NOMO-1 treated with DMSO at 0.1 percent for 48 hours (cell line): Measurements from ENCODE around the gene ACACA.
"Not testable (repeated sequence)": the region's sequence is repeated elsewhere in the genome, so short reads cannot be mapped to it uniquely, and the experiment has no call there.

Experiments used
- DNase-seq: peaks from one replicate; lab custom pipeline; 2025; ENCODE audit not compliant: unreplicated experiment; lab: John Stamatoyannopoulos, UW

The ACACA gene

DNA sequence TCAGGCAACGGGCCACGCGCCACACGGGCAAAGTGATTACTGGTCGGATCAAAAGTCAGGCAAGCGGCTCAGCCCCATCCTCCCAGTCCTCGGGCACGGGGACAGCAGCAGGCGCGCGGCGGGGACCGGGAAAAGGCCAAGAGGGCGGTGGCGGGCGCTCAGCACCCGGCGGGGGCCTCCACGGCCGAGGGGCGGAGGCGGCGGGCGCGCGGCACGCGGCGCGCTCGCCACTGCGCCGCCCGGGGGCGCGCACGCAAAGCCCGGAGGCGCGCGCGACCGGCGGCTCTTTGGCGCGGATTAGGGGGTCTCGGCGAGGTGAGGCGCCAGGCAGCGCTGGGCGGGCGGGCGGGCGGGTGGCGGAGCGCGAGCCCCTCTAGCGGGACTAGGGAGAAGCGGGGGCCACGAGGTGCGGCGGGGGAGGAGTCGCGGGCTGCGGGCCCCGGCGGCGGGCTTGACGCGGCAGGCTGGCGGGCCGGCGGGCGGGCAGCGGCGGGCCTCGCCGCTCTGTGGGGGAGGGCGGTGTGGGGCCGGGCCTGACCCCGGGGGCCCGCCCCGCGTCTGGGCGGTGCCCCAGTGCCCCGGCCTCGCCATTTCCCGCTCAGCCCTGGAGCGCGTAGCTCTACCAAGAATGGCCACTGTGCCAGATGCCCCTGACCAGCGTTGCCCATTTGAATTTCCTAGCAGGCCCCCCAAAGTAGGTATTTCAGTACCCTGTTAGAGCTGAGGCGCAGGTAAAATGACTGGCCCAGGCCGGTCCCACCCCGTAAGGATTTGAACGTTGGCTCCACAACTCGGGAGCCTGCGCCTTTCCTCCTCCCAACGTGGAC lies at the start of gene ACACA, which contains the start of gene TADA2A:
Gene ACACA (minus strand): TSS at position 202 of the 827 bp plus-strand sequence. CDS start 537 bp downstream, outside the sequence.
Gene TADA2A (plus strand): TSS at position 252 of the 827 bp plus-strand sequence. CDS start 4,480 bp downstream, outside the sequence.
- peak; percentile 72 for DNase-seq

DNA sequence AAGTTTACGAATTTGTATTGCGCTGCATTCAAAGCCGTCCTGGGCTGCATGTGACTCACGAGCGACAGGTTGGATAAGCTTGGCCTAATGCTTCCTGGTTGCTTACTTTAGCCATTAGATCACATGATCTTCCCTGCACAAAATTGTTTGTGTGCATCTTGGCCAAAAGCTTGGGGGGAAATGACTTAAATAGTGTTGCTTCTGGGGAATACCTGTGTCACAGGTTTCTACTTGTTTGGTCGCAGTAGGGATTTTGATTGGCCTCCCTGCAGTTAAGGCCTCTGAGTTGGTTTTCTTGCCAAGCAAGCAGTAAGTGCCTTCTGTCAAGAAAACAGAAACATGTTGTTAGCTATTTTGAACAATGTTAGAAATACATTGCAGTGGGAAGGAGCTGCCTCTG lies 43.5 kb upstream of the ACACA start:
- no peak for DNase-seq

DNA sequence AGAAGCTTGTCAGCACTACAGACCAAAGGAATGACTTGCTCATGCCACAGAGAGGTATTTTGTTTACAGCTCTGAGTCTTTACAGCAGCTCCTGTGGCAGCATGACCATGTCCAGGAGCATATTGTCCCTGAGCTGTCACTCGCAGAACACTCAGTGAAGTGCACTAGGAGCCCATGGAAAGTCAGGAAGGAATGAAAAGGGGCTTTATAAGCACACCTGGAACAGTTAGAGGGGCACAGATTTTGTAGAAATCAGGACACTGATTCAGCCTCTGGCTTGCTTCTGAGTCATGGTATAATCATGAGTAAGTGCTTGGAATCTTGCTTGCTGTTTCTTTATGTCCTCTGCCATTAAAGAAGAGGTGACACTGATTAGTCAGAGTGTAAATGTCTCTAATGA lies 41.0 kb upstream of the ACACA start:
- no peak for DNase-seq

DNA sequence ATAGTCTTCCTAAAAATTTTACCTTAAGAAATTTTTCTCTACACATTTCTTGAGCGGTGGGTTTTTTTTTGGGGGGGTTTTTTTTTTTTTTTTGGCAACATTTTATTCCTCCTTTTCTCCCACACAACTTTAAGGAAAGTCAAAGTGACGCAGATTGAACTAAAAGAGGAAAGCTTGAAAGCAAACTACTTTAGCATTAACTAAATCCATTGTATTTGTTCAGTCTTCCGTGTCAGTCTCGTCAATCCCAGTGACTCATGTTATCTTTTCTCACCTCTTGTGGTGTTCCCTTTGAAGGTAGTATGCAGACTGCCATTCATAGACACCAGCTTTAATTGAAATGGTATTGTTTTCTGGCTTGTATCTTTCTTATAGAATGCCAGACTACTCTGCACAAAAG lies 39.4 kb upstream of the ACACA start:
- no peak for DNase-seq

DNA sequence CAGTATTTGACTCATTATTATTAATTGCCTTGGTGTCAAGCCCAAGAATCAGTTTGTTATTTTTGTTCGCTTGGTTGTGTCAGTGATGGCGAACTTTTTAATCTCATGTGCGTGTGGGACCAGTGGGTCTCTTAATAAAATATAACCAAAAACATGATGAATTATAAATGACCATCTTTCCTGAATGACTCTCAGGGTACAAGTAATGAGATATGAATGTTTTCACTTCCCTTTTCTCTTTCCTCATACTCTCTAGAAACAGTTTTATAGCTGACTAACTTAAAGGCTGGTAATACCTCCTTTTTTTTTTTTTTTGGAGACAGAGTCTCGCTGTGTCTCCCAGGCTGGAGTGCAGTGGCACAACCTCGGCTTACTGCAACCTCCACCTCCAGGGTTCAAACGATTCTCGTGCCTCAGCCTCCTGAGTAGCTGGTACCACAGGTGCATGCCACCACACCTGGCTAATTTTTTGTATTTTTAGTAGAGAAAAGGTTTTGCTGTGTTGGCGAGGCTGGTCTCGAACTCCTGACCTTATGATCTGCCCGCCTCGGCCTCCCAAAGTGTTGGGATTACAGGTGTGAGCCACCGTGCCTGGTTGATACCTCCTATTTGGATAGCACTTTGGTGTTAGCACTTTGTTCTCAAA lies 34.9 kb upstream of the ACACA start:
- DNase-seq: peak; percentile 80

DNA sequence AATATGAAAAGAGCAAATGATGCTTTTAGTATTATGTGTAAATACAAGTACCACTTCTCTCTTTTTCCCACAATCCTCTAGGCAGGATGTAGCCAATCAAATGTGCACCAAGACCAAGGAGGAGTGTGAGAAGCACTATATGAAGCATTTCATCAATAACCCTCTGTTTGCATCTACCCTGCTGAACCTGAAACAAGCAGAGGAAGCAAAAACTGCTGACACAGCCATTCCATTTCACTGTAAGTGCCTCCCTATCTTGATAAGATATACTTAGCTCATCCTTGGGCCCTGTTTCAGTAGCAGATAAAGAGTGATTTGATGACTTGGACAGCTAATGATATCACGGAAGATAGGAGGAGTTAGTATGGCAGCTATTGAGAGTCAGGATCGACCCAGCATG lies 33.8 kb upstream of the ACACA start:
- no peak for DNase-seq

DNA sequence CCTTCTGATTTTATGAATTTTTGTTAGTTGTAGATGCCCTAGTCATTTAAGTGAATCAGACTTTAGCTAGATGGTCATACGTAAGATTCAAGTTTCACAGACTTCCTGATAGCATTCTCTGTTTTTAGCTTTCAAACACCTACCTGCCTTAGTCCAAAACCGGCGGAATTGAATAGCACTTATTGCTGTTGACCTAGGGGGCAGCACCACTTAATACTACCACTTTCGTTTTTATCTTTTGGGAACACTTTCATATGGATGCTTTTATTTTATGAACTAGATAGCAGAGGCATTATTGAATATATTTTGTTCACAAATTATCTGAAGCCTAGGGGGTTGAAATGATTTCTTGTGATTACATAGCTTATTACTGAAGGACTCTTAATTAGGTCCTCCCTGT lies 31.5 kb upstream of the ACACA start:
- DNase-seq: no peak

DNA sequence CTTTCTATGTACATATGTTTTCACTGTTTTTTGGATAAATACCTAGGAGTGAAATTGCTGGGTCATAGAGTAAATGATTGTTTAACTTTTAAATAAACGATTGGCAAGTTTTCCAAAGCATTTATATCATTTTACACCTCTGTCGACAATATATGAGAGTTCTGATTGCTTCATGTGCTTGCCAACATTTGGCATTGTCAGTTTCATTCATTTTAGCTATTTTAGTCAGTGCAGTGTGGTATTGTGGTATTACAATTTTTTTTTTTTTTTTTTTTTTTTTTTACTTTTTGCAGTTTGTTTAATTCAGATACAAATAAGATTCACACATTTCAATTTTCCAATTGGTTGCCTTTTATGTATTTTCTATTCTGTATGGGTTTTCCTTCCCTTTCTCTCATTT lies 26.0 kb upstream of the ACACA start:
- no peak for DNase-seq

DNA sequence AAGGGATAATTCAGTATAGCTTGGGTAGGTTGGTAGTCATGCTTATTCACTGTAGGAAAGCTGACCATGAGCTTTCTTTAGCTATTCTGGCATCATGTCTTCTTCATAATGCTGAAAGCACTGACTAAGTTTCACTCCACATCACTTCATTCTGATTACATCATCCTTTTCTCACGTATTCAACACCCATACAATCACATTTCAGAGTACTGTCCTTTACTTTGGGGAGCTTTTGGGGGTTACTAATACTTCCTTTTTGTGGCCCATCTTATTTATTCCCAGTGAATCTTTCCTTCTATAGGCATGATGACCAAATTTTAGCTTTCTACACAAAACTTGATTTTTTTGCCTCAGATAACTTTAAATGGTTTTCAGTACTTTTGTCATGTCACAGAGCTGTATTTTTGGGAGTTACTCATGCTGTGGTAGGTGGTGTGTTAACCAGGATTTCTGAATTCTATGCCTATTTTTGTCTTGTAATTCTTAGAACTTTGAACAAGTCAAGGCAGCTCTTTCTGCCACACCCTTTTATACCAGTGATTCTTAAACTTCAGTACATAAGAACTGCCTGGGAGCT lies 23.5 kb upstream of the ACACA start:
- no peak for DNase-seq

DNA sequence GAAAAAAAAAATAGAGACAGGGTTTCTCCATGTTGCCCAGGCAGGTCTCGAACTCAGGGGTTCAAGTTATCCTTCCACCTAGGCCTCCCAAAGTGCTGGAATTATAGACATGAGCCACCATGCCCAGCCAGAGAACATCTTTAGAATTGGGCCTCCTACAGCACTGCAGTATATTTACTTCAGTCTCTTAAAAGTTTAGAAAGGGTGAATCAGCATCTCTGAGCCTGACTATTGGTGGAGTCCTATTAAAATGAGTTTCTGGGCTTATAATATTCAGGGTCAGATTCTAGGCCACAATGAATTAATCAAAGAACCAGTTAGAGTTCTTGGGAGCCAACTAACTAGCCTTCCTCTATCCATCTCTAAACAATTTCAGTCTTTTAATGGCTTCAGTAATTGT lies 22.8 kb upstream of the ACACA start:
- DNase-seq: no peak

DNA sequence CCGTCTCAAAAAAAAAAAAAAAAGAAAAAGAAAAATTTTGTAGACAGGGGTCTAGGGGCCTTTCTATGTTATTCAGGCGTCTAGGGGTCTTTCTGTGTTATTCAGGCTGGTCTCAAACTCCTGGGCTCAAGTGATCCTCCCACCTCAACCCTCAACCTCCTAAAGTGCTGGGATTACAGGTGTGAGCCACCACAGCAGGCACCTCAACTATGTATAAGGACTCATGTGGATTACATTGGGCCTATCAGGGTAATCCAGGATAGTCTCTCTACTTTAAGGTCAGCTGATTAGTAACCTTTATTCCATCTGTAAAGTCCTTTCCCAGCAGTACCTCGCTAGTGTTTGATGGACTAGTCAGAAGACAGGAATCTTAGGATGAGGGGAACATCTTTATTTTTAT lies 22.4 kb upstream of the ACACA start:
- DNase-seq: no peak

DNA sequence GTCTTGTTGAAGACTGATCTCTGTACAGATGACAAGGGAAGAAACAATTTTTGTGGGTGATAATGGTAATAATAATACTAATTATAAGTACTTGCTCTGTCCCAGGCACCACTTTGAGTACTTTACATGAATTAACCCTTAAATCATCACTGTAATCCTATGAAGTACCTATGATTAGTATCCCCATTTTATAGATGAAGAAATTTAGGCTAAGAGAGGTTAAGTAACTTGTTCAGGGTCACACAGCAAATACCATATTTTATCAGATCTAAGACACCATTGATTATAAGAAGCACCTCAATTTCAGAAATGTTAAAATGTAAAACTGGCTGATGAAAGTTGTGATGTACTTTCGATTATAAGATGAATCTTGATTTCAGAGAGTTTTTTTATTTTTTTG lies 18.6 kb upstream of the ACACA start:
- DNase-seq: no peak

DNA sequence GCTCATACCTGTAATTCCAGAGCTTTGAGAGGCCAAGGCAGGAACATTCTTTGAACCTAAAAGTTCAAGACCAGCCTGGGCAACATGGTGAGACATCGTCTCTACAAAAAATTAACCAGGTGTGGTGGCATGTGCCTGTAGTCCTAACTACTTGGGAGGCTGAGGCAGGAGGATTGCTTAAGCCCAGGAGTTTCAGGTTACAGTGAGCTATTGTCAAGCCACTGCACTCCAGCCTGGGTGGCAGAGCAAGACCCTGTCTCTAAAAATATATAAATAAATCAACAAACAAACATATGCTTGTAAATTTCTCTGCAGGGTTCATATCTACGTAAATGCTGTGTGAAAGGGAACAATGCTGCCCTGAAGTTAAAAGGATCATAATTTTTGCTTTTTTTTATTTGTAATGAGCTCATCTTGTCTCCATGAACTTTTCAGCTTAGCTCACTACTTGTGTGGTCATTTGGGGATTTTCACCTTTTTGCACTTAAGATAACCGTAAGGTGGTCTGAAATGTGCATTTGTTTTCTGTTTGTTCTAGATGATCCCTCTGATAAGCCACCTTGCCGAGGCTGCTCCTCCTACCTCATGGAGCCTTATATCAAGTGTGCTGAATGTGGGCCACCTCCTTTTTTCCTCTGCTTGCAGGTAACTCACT lies 16.5 kb upstream of the ACACA start:
- DNase-seq: no peak

DNA sequence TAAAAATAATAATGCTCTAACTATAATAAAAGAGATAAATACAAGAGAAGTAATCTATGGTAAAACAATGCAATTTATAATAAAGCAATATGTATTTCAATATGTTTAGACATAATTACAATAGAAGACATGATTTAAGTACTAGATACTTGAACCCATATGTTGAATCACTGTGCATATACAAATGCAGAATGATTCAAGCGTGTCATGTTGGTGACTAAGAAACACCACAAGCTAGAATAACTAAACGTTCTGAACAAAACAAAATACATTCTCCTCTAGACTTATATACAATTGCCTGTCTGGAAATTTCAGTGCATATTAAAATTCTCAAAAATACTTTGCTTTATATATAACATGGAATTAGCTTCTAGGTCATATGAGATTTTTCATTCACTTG lies 11.2 kb upstream of the ACACA start:
- DNase-seq: no peak

DNA sequence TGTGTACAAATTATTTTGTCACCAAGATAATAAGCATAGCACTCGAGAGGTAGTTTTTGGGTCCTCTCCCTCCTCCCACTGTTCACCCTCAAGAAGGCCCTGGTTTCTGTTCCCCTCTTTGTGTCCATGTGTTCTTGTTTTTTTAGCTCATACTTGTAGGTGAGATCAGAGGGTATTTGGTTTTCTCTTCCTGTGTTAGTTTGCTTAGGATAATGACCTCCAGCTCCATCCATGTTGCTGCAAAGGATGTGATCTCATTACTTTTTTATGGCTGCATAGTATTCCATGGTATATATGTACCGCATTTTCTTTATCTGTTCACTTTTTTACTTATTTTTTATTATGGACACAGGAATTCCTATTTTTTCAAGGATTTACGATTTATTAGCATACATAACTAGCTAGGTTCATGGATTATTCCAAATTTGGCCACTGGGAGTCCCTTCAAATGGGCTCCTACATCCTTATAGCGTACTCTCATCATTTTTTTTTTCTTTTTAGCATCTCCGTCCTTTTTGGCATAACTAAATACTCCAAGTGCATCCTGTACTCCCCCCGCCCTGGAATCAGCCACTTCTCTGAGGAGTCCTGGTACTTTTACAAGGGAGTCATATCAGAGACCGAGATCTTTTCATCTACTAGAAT lies 7.4 kb upstream of the ACACA start:
- DNase-seq: no peak

DNA sequence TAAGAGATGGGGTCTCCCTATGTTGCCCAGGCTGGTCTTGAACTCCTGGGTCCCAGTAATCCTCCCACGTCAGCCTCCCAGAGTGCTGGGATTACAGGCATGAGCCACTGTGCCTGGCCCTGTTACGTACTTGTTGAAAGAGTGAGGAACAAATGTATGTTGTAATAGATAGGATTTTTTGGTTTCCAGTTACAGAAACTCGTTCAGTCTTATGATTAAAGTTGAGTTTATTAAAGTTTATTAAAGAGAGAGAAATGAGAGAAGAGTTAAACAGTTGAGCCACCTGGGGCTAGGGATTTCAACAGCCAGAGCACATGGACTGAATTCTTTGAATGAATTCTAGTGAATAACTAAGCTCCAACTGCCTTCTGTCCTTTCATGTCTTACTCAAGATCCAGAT lies 3.7 kb upstream of the ACACA start:
- DNase-seq: no peak

DNA sequence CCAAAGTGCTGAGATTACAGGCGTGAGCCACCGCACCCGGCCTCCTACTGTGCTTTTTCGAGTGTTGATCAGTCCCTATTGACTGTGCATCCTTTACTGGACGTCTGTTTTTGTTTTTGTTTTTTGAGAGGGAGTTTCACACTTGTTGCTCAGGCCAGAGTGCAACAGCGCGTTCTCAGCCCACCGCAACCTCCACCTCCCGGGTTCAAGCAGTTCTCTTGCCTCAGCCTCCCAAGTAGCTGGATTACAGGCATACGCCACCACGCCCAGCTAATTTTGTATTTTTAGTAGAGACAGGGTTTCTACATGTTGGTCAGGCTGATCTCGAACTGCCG lies 1.5 kb upstream of the ACACA start:
- not testable (repeated sequence) for DNase-seq

DNA sequence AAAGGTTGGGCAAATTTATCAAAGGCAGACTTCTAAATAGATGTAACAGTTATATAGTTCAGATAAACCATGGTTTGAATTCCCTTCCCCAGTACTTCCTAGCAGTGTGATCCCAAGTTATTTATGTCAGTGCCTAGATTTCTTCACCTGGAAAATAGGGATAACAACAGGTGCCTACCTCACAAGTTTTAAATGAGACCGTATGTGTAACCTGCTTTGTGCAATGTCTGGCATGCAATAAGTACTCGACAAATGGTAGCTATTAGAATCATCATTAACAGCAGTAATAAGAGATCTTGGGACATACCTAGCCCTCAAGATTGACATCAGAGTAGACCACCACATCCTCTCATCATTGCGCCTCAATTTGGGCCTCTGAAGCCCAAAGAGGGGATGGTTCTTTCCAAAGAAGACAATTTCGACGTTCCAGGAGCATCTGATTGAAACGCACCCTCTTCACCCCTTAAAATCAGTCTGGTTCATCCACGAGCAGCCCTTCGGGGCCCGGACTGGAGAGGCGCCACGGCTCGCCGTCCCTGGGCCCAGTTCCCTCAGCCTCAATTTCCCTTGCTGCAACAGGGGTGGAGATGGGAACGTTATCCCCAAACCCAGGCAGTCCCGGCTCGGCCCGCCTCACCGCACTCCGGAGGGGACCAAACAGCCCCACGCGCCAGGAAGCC lies 541 bp downstream of the ACACA start:
- peak; percentile 35 for DNase-seq

DNA sequence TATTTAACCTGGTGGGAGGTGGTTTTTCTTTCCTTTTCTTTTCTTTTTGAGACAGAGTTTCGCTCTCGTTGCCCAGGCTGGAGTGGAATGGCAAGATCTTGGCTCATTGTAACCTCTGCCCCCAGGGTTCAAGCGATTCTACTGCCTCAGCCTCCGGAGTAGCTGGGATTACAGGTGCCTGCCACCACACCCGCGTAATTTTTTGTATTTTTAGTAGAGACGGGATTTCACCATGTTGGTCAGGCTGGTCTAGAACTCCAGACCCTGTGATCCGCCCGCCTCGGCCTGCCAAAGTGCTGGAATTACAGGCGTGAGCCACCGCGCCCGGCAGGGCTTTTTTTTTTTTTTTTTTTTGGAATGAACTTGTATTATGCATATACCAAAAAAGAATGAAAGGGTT lies 1.1 kb downstream of the ACACA start:
- DNase-seq: not testable (repeated sequence)

DNA sequence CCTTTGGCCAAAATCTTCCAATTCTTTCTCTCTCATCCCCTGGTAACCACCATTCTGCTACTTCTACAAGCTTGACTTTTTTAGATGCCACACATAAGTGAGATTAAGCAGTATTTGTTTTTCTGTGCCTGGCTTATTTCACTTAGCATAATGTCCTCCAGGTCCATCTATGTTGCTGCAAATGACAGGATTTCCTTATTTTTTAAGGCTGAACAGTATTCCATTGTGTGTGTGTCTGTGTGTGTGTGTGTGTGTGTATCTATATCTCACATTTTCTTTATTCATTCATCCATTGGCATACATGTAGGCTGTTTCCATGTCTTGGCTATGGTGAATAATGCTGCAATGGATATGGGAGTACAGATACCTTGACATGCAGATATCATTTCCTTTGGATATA lies 6.1 kb downstream of the ACACA start:
- no peak for DNase-seq
